Stomach (tissue), 9 donors: Measurements from ENCODE around the gene WDR64. TPM values are rescaled to one million over a fixed set of nuclear protein-coding genes. Genes with fewer than 3 reads are reported as not detected.

Experiments
- DNase-seq, 2 donors: peaks; one replicate each; pipeline versions ENCODE4 v3.0.0 to v3.0.0-alpha.2; 2013 to 2019
- H3K27ac ChIP-seq, 5 donors: fragments of 200-600 bp in 4 of 5; sonication (generic) in 4 of 5; one replicate each; pipeline ENCODE4 v1.5.1; 2013 to 2019; ENCODE audit warnings: mild to moderate bottlenecking in 1 of 5, moderate library complexity in 1 of 5
- H3K27me3 ChIP-seq, 3 donors: fragments of 200-600 bp; sonication (generic); one replicate each; pipeline ENCODE4 v1.5.1; 2017 to 2019; ENCODE audit warnings: mixed run types in 1 of 3
- H3K36me3 ChIP-seq, 4 donors: fragments of 200-600 bp; sonication (generic); 1 replicate in 3 of 4; 2 replicates in 1 of 4; pipeline ENCODE4 v1.5.1; 2016 to 2019
- H3K4me1 ChIP-seq, 4 donors: fragments of 200-600 bp; sonication (generic); one replicate each; pipeline ENCODE4 v1.5.1; 2016 to 2019
- H3K4me3 ChIP-seq, 4 donors: fragments of 200-600 bp; sonication (generic) in 3 of 4; one replicate each; pipeline ENCODE4 v1.5.1; 2016 to 2019; ENCODE audit warnings: mild to moderate bottlenecking in 1 of 4
- H3K9me3 ChIP-seq, 4 donors: fragments of 200-600 bp; sonication (generic); one replicate each; pipeline ENCODE4 v1.5.1; 2016 to 2019
- CTCF ChIP-seq, 7 experiments: fragments of 450-650 bp in 4 of 7; fragments of 200-600 bp in 3 of 7; sonication (generic) in 3 of 7; IDR thresholded peaks; one replicate each; pipeline ENCODE4 v1.5.1; 2016 to 2019; ENCODE audit warnings: antibody characterized with exemption in 7 of 7, control low read depth in 2 of 7, mild to moderate bottlenecking in 1 of 7
- EP300 ChIP-seq: sonication (generic); formaldehyde crosslinking; IDR thresholded peaks from one replicate; pipeline ENCODE4 v1.6.1; 2017; ENCODE audit warnings: antibody characterized with exemption
- POLR2A ChIP-seq, 4 donors: fragments of 450-650 bp; IDR thresholded peaks; one replicate each; pipeline ENCODE4 v1.6.1; 2016; ENCODE audit warnings: antibody characterized with exemption in 4 of 4, control low read depth in 2 of 4, mild to moderate bottlenecking in 1 of 4, moderate library complexity in 1 of 4
- POLR2AphosphoS5 ChIP-seq, 3 donors: sonication (generic); formaldehyde crosslinking; IDR thresholded peaks; one replicate each; pipeline ENCODE4 v1.6.1; 2016; ENCODE audit warnings: antibody characterized with exemption in 3 of 3
- WGBS, 5 donors: extraction: QIAGEN DNeasy Blood & Tissue Kit in 3 of 5; methylation state at CpG; one replicate each; pipeline versions ENCODE4 v1.1.5 to v1.1.7; 2013 to 2018; 5-methylcytosine and 5-hydroxymethylcytosine counted together
- intact Hi-C: fragments of 100-400 bp; cut with DNase I; formaldehyde crosslinking; loops from one replicate; pipeline ENCODE4 v1.15.1; 2023; ENCODE audit warnings: low total_unique reads
- polyA plus RNA-seq, 3 donors: library from polyadenylated mRNA; stranded (reverse); fragments of 200-250 nt; gene quantifications; one replicate each; pipeline ENCODE4 v1.2.3, GENCODE V29; 2013
- total RNA-seq, 5 donors: library from RNA; depleted of rRNA; stranded (reverse); fragments of >200 nt; gene quantifications; one replicate each; pipeline versions ENCODE4 v1.1.0 to v1.2.3, GENCODE V29; 2014 to 2016
- donor health status: healthy with polysubstance abuse.
- donor health status: Bipolar disorder and iron deficiency.
- donor health status: healthy.

Gene WDR64
- total and polyA plus RNA-seq, 8 donors, result 0.61 TPM; not detected in 7

- Histone ChIP-seq H3K27ac (no peak overlapping the region), H3K4me3 (no peak overlapping the region), H3K4me1 (no peaks in the 10 kb centered on the region), H3K36me3 (no peaks in the 10 kb centered on the region), H3K9me3 (no peaks in the 10 kb centered on the region), H3K27me3 (no peaks in the 10 kb centered on the region)
- WGBS, 5 donors, result 61 to 81% (median 67%) methylated on average over 2 of the region's 2 CpGs
- intact Hi-C loops, result no loop called here
- DNase-seq, result no peak
- no peak for TF ChIP-seq POLR2A (IDR thresholded peaks at IDR 0.05)
- no peak for TF ChIP-seq CTCF (IDR thresholded peaks at IDR 0.05)
Measured at GRCh38 chr1:241706257-241706656, 54.2 kb downstream of the WDR64 start.

GRCh38 chr1:241706967-241707366 lies 54.9 kb downstream of the WDR64 start:
- Histone ChIP-seq H3K27ac (no peak overlapping the region), H3K27me3 (no peaks in the 10 kb centered on the region), H3K4me3 (no peak overlapping the region), H3K9me3 (no peaks in the 10 kb centered on the region), H3K36me3 (no peaks in the 10 kb centered on the region), H3K4me1 (no peaks in the 10 kb centered on the region)
- WGBS, 5 donors, result 52 to 76% (median 58%) methylated on average over 2 of the region's 2 CpGs
- intact Hi-C loops, result no loop called here
- DNase-seq, result peak in 1 of 2 donors; percentile 19
- no peak for TF ChIP-seq POLR2AphosphoS5 (IDR thresholded peaks at IDR 0.05)
- TF ChIP-seq EP300, result no peak

GRCh38 chr1:241707442-241707841 lies 55.4 kb downstream of the WDR64 start:
- TF ChIP-seq POLR2A (IDR thresholded peaks at IDR 0.05) (no peak), CTCF (IDR thresholded peaks at IDR 0.05) (no peak), POLR2AphosphoS5 (IDR thresholded peaks at IDR 0.05) (no peak), EP300 (no peak)
- Histone ChIP-seq H3K9me3 (no peaks in the 10 kb centered on the region), H3K27me3 (no peaks in the 10 kb centered on the region), H3K4me1 (no peaks in the 10 kb centered on the region), H3K4me3 (no peak overlapping the region), H3K36me3 (no peaks in the 10 kb centered on the region), H3K27ac (no peak overlapping the region)
- no peak for DNase-seq
- WGBS, 5 donors, result 47 to 86% (median 81%) methylated on average over 2 of the region's 2 CpGs
- intact Hi-C loops, result no loop called here

- no peak for DNase-seq
- Histone ChIP-seq H3K27me3 (no peaks in the 10 kb centered on the region), H3K4me3 (no peak overlapping the region), H3K9me3 (no peaks in the 10 kb centered on the region), H3K4me1 (no peaks in the 10 kb centered on the region), H3K36me3 (no peaks in the 10 kb centered on the region), H3K27ac (no peak overlapping the region)
- WGBS, 5 donors, result 91 to 94% (median 92%) methylated on average over 6 of the region's 6 CpGs
- intact Hi-C loops, result no loop called here
- TF ChIP-seq EP300 (no peak), POLR2AphosphoS5 (IDR thresholded peaks at IDR 0.05) (no peak), POLR2A (IDR thresholded peaks at IDR 0.05) (no peak), CTCF (IDR thresholded peaks at IDR 0.05) (no peak)
Measured at GRCh38 chr1:241711326-241711725, 59.2 kb downstream of the WDR64 start.

- peaks cover 0 to 4% (median 0%) of the 10 kb centered on the region in 4 donors for H3K4me1 ChIP-seq
- no peaks in the 10 kb centered on the region for H3K9me3 ChIP-seq
- H3K27ac ChIP-seq, result no peak overlapping the region
- intact Hi-C loops, result no loop called here
- 61 to 83% (median 67%) methylated on average over 2 of the region's 2 CpGs for WGBS, 5 donors
- no peaks in the 10 kb centered on the region for H3K27me3 ChIP-seq
- H3K36me3 ChIP-seq, result no peaks in the 10 kb centered on the region
- H3K4me3 ChIP-seq, result no peak overlapping the region
- DNase-seq, result no peak
- no peak for TF ChIP-seq EP300
- TF ChIP-seq POLR2AphosphoS5 (IDR thresholded peaks at IDR 0.05), result no peak
- no peak for TF ChIP-seq POLR2A (IDR thresholded peaks at IDR 0.05)
- TF ChIP-seq CTCF (IDR thresholded peaks at IDR 0.05), result no peak
Measured at GRCh38 chr1:241713316-241713715, 61.2 kb downstream of the WDR64 start.
